T-helper 9 cell (primary cell): Measurements from ENCODE around the gene RAPSN.

Experiments used
- DNase-seq: peaks from one replicate; pipeline ENCODE4 v3.0.0-alpha.2; 2020
- total RNA-seq, 2 donors: gene quantifications; one replicate each; lab custom pipeline; 2026; lab: John Stamatoyannopoulos, UW

RAPSN gene
- 0.97 to 1.2 reads per million in 2 donors for total RNA-seq

GRCh38 chr11:47448566-47449427, at the start of gene RAPSN:
Gene RAPSN, minus strand, starts transcription at chr11:47449136. Its CDS starts 172 bp downstream, at chr11:47448964.
- no peak for DNase-seq

DNA sequence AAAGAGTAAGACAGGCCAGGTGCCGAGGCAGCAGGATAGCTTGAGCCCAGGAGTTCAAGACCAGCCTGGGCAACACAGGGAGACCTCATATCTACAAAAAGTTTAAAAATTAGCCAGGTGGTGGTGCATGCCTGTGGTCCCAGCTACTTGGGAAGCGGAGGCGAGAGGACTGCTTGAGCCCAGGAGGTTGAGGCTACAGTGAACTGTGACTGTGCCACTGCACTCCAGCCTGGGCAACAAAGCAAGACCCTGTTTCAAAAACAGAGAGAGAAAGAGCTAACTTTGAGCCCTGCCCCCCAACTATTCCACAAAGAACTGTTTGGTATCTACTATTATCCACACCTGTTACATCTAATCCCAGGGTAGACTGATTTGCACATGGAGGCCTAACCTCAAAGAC, 49.2 kb upstream of the RAPSN start:
- no peak for DNase-seq

DNA sequence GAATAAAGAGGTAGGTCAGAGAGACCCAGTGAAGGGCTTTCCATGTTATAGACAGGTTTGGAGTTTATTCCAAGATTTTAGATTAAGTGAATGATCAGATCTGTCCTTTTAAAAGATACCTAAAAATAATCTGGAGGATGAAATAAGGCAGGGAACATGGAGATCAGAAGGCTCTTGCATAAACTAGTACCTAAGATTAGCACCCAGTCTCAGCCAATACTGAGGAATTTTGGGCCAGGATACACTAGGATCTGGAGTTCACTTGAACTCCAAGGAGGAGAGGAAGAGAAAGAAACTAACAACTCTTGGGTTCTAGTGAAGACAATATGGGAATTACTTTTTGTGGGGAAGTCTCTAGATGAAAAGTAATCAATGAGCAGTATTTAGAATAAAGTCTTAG, 47.9 kb upstream of the RAPSN start:
- DNase-seq, result no peak

- no peak for DNase-seq
These were observed 46.9 kb upstream of the RAPSN start for GRCh38 chr11:47495856-47496217.

DNA sequence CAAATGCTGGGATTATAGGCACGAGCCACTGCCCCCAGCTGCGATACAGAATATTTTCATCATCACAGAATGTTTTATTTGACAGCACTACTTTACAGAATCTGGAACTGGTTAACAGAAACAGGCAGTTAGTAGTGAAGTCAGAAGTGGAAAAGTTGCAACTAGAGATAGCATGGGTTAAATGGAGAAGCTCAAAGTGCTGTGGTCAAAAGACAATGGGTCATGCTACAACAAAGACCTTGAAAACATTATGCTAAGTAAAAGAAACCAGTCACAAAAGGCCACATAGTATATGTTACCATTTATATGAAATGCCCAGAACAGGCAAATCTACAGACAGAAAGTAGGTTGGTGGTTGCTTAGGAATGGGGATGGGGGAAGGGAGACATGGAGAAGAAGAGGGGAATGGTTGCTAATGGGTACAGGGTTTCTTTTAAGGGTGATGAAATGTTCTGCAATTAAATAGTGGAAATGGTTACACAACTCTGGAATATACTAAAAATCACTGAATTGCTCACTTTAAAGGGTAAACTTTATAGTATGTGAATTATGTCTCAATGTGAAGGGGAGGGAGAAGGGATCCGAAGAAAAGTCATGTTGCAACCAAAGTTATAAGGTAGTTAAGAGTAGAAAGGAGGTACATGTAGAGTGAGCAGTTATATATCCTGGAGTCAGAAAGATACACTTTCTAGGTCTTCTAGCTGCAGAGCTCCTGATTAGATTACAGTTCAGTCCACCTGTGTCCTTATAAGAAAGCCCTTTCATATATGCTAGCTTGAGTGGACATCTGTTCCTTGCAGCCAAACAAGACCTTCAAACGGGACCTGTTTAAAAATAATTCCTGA, 46.3 kb upstream of the RAPSN start:
- DNase-seq, result no peak

GRCh38 chr11:47489395-47489755, 40.4 kb upstream of the RAPSN start:
- no peak for DNase-seq

DNA sequence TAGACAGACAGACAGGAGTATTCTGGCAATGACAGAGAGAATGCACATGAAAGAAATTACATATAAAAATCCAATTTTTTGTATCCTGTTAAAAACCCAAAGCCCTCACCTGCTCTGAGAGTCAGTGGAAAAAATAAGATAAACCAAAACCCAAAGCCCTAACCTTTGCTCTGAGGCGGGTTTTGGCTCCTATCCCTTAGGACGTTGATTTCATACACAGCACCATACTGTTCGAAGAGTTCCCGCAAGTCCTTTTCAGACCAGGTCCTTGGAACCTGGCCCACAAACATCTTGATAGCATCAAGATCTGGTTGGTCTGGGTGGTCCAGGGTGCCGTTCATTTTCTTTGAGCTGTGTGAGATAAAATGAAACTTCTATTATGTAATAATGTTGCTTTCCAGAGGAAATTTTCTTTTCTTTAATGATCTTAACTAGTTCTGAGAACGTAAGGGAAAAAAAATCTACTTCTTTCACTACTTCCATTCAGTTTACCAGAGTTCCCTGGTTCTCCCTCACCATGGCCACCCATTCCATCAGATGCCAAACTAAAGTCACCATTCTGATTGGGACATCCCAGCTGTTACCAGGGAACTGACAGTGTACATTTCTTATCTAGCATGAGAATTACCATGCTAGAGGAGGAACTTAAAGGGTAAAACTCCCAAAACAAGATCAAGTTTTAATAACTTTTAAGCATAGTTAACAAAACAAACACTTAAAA, 39.9 kb upstream of the RAPSN start:
- no peak for DNase-seq

DNA sequence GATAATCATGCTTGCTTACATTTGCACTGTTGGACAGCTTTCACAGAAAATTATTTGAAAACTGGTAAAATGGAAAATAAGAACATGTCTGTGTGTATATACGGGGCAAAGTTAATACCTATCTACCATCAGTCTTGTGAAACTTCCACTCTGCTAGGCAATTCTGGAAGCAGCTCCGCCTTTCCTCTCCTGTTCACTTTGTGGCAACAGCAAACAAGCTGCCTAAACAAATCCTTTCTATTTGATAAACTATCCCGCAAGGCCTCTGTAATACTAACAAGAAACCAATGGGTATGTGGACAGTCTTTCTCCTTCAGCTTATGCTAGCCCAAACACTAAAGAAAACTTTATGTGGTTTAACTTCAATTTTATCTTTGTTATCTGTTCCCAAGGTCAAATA, 39.2 kb upstream of the RAPSN start:
- DNase-seq, result no peak

- DNase-seq, result no peak
These were observed 38.5 kb upstream of the RAPSN start for GRCh38 chr11:47487421-47487820.

GRCh38 chr11:47485107-47485506, 36.2 kb upstream of the RAPSN start:
- no peak for DNase-seq

GRCh38 chr11:47483457-47483856, 34.5 kb upstream of the RAPSN start:
- DNase-seq, result no peak

- DNase-seq, result no peak
These were observed 31.8 kb upstream of the RAPSN start for GRCh38 chr11:47480762-47481161.

DNA sequence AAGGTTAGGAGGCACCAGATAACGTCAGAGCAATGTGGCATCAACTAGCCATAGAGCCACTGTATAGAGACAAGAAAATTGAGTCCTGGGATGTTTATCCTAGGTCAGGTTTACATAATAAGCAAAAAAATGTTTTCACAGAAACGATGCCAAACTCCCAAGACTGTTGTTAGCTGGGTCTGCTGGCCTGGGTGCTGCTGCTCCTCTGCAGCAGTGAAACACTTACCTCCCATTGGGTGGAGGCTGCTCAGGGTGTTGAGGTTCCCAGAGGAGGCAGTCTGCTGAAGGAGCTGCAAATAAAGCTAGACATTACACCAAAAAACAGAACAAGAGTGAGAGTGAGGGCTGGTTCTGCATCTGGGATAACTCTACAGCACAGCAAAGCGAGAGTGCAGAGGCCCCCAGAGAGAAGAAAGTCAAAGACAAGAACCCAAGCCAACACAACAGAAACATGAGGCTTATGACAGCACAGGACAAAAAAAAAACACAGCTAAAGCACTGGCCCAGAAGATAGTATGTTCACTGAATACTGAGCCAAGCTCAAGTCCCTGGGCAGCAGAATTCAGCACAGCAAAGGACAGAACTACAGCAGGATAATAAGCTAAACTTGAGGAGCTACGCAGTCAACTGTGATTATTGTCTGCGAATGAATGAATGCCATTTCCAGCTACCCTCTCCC, 29.9 kb upstream of the RAPSN start:
- no peak for DNase-seq

DNA sequence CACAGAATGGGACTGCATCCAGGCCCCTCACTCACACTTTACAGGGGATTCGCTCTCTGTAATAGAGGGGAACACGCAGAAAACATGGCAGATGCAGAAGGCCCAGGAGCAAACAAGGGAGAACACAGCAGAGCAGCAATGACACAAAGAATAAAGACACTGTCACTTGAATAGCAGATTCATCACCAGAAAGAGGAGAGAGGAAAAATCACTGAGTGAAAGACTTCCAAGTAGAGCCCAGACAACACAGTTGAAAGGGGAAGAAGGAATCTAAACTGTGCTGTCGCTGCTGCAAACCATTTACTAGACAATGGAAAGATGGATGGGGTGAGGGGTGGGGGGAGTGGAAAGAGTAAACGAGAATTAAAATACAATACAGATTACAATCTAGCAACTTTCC, 28.8 kb upstream of the RAPSN start:
- no peak for DNase-seq

DNA sequence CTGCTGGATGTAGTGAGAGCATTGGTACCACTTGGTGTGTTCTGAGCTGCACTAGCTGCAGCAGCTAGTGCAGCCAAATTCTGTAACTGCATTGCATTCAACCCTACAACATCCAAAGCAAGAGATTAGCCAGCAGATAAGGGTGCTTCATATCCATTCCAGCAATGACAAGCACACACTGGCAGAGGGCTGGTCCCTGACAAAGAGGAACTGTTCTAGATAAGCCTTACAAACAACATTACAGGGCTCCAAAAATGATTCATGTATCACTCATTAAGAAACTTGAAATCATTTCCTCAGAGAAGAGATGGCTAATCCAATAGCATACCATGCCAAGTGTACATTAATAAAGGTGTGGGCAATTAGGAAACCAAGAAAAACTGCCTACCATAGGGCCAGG, 28.4 kb upstream of the RAPSN start:
- DNase-seq, result no peak

GRCh38 chr11:47470671-47471070, 21.7 kb upstream of the RAPSN start:
- no peak for DNase-seq

- no peak for DNase-seq
These were observed 20.6 kb upstream of the RAPSN start for GRCh38 chr11:47469361-47470179.

- DNase-seq, result no peak
These were observed 19.8 kb upstream of the RAPSN start for GRCh38 chr11:47468598-47469214.

GRCh38 chr11:47467357-47467756, 18.4 kb upstream of the RAPSN start:
- DNase-seq, result no peak

DNA sequence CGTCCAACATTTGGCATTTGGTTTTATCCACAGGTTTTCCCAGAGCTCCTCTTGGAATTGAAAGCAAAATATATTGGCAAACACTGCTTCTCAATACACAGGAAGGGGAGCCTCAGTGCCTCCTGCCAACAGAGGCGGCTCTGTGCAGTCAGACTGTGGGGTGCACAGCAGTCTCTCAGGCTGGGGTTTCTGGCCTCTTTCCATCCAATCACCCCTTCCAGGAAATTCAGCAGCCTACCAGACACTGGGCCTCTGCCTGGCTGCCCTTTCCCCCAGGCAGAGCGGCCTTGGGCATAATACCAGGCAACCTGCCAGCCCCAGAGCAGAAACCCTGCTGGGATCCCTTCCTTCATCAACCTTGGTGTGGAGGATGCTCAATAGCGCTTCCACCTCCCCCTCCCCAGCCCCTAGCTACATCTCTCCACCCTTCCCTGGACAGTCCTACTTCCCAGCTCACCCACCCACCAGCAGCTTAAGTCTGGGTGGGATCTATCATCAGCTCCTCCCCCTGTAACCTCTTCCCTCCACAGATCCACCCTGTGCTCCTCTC, 17.8 kb upstream of the RAPSN start:
- no peak for DNase-seq

- no peak for DNase-seq
These were observed 17.3 kb upstream of the RAPSN start for GRCh38 chr11:47466201-47466600.
